HCT116 (cell line): Measurements from ENCODE around the gene DLG2. TPM values are rescaled to one million over a fixed set of nuclear protein-coding genes. Genes with fewer than 3 reads are reported as not detected.

Experiments
- ATAC-seq: fragments of 200-7000 bp; cut with Tn5 transposase; 2 replicates; pipeline ENCODE4 v1.9.1; 2020; ENCODE audit warnings: mild to moderate bottlenecking, moderate library complexity
- BruUV-seq: library from RNA; stranded (reverse); fragments of 400-500 nt; replicated peaks from 2 replicates; lab custom pipeline; 2021; lab: Mats Ljungman, UMichigan
- CTCF ChIA-PET: fragments of 300-600 bp; sonication (Branson Sonifier 250); formaldehyde crosslinking; loops from one replicate; lab custom pipeline; 2021; ENCODE audit warnings: antibody characterized with exemption; lab: Charles Lee
- POLR2A ChIA-PET: fragments of 300-600, 350-600 bp; sonication (Branson Sonifier 250); formaldehyde crosslinking; loops from one replicate; lab custom pipeline; 2021; ENCODE audit warnings: antibody characterized with exemption; lab: Charles Lee
- RAD21 ChIA-PET, 2 experiments: fragments of 300-600 bp; sonication (Branson Sonifier 250); formaldehyde crosslinking; loops; one replicate each; lab custom pipeline; 2023; ENCODE audit warnings: low total read pairs in 2 of 2; ENCODE audit not compliant: uncharacterized antibody in 2 of 2, unreplicated experiment in 2 of 2, low non-redundant PET in 1 of 2; lab: Charles Lee
- DNase-seq: peaks from one replicate; pipeline ENCODE4 v3.0.0-alpha.2; 2010; ENCODE audit warnings: low read depth, low spot score
- H2AFZ ChIP-seq: fragments of 200-600 bp; shearing (Covaris generic), sonication (generic); 2 replicates; pipeline ENCODE4 v1.6.1; 2017; ENCODE audit warnings: low read depth, mixed run types, mixed read lengths, antibody characterized with exemption, low read length; ENCODE audit not compliant: poor library complexity, severe bottlenecking
- H3K27ac ChIP-seq: 2 replicates; pipeline ENCODE4 v1.5.1; 2012; ENCODE audit warnings: low read depth, low read length
- H3K27me3 ChIP-seq: fragments of 200-600 bp; sonication (generic); 2 replicates; pipeline ENCODE4 v1.6.1; 2016; ENCODE audit warnings: mixed run types, low read length, mixed read lengths; ENCODE audit not compliant: insufficient read depth
- H3K36me3 ChIP-seq, 2 experiments: fragments of 200-500 bp in 1 of 2; fragments of 200-600 bp in 1 of 2; sonication (Bioruptor generic) in 1 of 2; sonication (generic) in 1 of 2; 2 replicates each; pipeline versions ENCODE4 v1.5.1 to v1.6.1; 2014 to 2016; ENCODE audit warnings: low read length in 2 of 2, inconsistent platforms in 1 of 2, mixed read lengths in 1 of 2, mixed run types in 1 of 2; ENCODE audit not compliant: insufficient read depth in 2 of 2, control insufficient read depth in 1 of 2
- H3K4me1 ChIP-seq, 2 experiments: fragments of 200-600 bp in 1 of 2; sonication (generic) in 1 of 2; 2 replicates each; pipeline versions ENCODE4 v1.5.1 to v1.6.1; 2012 to 2017; ENCODE audit warnings: low read length in 2 of 2, inconsistent platforms in 1 of 2, mild to moderate bottlenecking in 1 of 2, mixed read lengths in 1 of 2, mixed run types in 1 of 2, moderate library complexity in 1 of 2; ENCODE audit not compliant: insufficient read depth in 2 of 2, control insufficient read depth in 1 of 2
- H3K4me2 ChIP-seq: fragments of 200-600 bp; sonication (generic); 2 replicates; pipeline ENCODE4 v1.6.1; 2017; ENCODE audit warnings: mixed run types, low read length, mixed read lengths
- H3K4me3 ChIP-seq, 2 experiments: fragments of 200-600 bp in 1 of 2; sonication (generic) in 1 of 2; replicated peaks in 1 of 2; 2 replicates each; pipeline ENCODE4 v1.5.1; 2011 to 2016; ENCODE audit warnings: low read length in 2 of 2, control low read depth in 1 of 2, low read depth in 1 of 2, mild to moderate bottlenecking in 1 of 2, mixed read lengths in 1 of 2, mixed run types in 1 of 2
- H3K79me2 ChIP-seq: fragments of 200-600 bp; sonication (generic); 2 replicates; pipeline ENCODE4 v1.6.1; 2017; ENCODE audit warnings: mild to moderate bottlenecking, mixed run types, low read length, moderate library complexity, mixed read lengths; ENCODE audit not compliant: insufficient read depth
- H3K9ac ChIP-seq: fragments of 200-600 bp; sonication (generic); 2 replicates; pipeline ENCODE4 v1.6.1; 2016; ENCODE audit warnings: low read length, mixed read lengths
- H3K9me2 ChIP-seq: fragments of 200-600 bp; sonication (generic), shearing (Covaris generic); 2 replicates; pipeline ENCODE4 v1.6.1; 2017; ENCODE audit warnings: mixed run types, mild to moderate bottlenecking, moderate library complexity; ENCODE audit not compliant: insufficient read depth
- H3K9me3 ChIP-seq, 2 experiments: fragments of 200-500 bp in 1 of 2; fragments of 200-600 bp in 1 of 2; sonication (Bioruptor generic) in 1 of 2; sonication (generic) in 1 of 2; 2 replicates each; pipeline ENCODE4 v1.6.1; 2014 to 2017; ENCODE audit warnings: low read length in 2 of 2, mixed read lengths in 2 of 2, inconsistent platforms in 1 of 2, low read depth in 1 of 2, mild to moderate bottlenecking in 1 of 2, mixed run types in 1 of 2, moderate library complexity in 1 of 2; ENCODE audit not compliant: control insufficient read depth in 1 of 2, insufficient read depth in 1 of 2
- H4K20me1 ChIP-seq: fragments of 200-600 bp; sonication (generic), shearing (Covaris generic); 2 replicates; pipeline ENCODE4 v1.6.1; 2017; ENCODE audit warnings: mixed run types, mild to moderate bottlenecking, moderate library complexity; ENCODE audit not compliant: insufficient read depth
- CBX3 ChIP-seq: IDR thresholded peaks from 2 replicates; pipeline ENCODE4 v1.6.1; 2012; ENCODE audit warnings: low read depth
- CTCF ChIP-seq, 3 experiments: fragments of 200-600 bp in 1 of 3; sonication (generic) in 1 of 3; IDR thresholded peaks in 2 of 3; conservative IDR thresholded peaks in 1 of 3; 2 replicates each; pipeline ENCODE4 v1.5.1; 2012 to 2017; ENCODE audit warnings: low read depth in 2 of 3, low read length in 2 of 3, antibody characterized with exemption in 1 of 3, borderline replicate concordance in 1 of 3, control low read depth in 1 of 3, mild to moderate bottlenecking in 1 of 3, mixed read lengths in 1 of 3, mixed run types in 1 of 3, moderate library complexity in 1 of 3; ENCODE audit not compliant: insufficient read depth in 1 of 3
- EGR1 ChIP-seq: IDR thresholded peaks from 2 replicates; pipeline ENCODE4 v1.6.1; 2012; ENCODE audit warnings: low read depth
- ELF1 ChIP-seq: IDR thresholded peaks from 2 replicates; pipeline ENCODE4 v1.6.1; 2012; ENCODE audit warnings: low read depth, borderline replicate concordance
- EZH2phosphoT487 ChIP-seq: fragments of 200-600 bp; IDR thresholded peaks from 2 replicates; pipeline ENCODE4 v1.6.1; 2018; ENCODE audit warnings: antibody characterized with exemption, borderline replicate concordance
- JUND ChIP-seq: IDR thresholded peaks from 2 replicates; pipeline ENCODE4 v1.6.1; 2012
- MAX ChIP-seq: IDR thresholded peaks from 2 replicates; pipeline ENCODE4 v1.6.1; 2012
- POLR2A ChIP-seq: IDR thresholded peaks from 2 replicates; pipeline ENCODE4 v1.7.0; 2011; ENCODE audit warnings: borderline replicate concordance; ENCODE audit not compliant: insufficient read depth, insufficient read length; ENCODE audit errors: extremely low read depth
- RAD21 ChIP-seq: IDR thresholded peaks from 2 replicates; pipeline ENCODE4 v1.6.1; 2012; ENCODE audit warnings: low read depth, mild to moderate bottlenecking
- REST ChIP-seq: IDR thresholded peaks from 2 replicates; pipeline ENCODE4 v1.6.1; 2012; ENCODE audit warnings: low read depth
- SIN3A ChIP-seq: IDR thresholded peaks from 2 replicates; pipeline ENCODE4 v1.6.1; 2012; ENCODE audit warnings: low read depth
- SP1 ChIP-seq: IDR thresholded peaks from 2 replicates; pipeline ENCODE4 v1.6.1; 2012; ENCODE audit warnings: low read depth
- SRF ChIP-seq: IDR thresholded peaks from 2 replicates; pipeline ENCODE4 v1.6.1; 2012; ENCODE audit warnings: low read depth
- YY1 ChIP-seq: IDR thresholded peaks from 2 replicates; pipeline ENCODE4 v1.6.1; 2011; ENCODE audit warnings: low read length, low read depth, moderate library complexity, mild to moderate bottlenecking; ENCODE audit not compliant: insufficient replicate concordance; ENCODE audit errors: extremely low read depth
- ZNF274 ChIP-seq: fragments of 200-500 bp; sonication (Bioruptor generic); IDR thresholded peaks from 2 replicates; pipeline ENCODE4 v1.6.1; 2014; ENCODE audit warnings: mild to moderate bottlenecking, low read depth, low read length, inconsistent platforms
- intact Hi-C: fragments of 100-400 bp; cut with micrococcal nuclease; formaldehyde crosslinking; loops from 2 replicates; pipeline ENCODE4 v1.10.0; 2022
- total RNA-seq: library from RNA; stranded (reverse); gene quantifications from one replicate; pipeline ENCODE4 v1.2.1, GENCODE V29; 2021; ENCODE audit not compliant: unreplicated experiment

DLG2 gene
- total RNA-seq, 1 experiment from 2014 or later = 2.4 TPM

GRCh38 chr11:83836065-83836464 lies 1791.1 kb downstream of the DLG2 start (continued):
- no peak for TF ChIP-seq POLR2A
- TF ChIP-seq, all 23 proteins: peak for 0

GRCh38 chr11:83835423-83835822 lies 1791.7 kb downstream of the DLG2 start:
- no peaks in the 10 kb centered on the region for H3K36me3 ChIP-seq
- RAD21 ChIA-PET = no interaction called here
- DNase-seq (no peak), ATAC-seq (no peak)
- CTCF ChIA-PET = interaction anchor here (2.9 kb wide), 1 partner anchor 689 kb away, joined by 23 read pairs; no protein-coding TSS in a partner anchor
- H3K4me2 ChIP-seq = no peak overlapping the region
- H3K9ac ChIP-seq = no peak overlapping the region
- no peaks in the 10 kb centered on the region for H3K9me3 ChIP-seq
- no peak overlapping the region for H2AFZ ChIP-seq
- H3K27ac ChIP-seq = no peak overlapping the region
- H3K4me1 ChIP-seq = no peaks in the 10 kb centered on the region
- intact Hi-C loops = loop anchor here (5.0 kb wide), 2 partner anchors 427 to 1757 kb away; no protein-coding TSS in a partner anchor
- no peak overlapping the region for H3K4me3 ChIP-seq
- H4K20me1 ChIP-seq = no peaks in the 10 kb centered on the region
- TF ChIP-seq RAD21 (no peak), SP1 (no peak), SRF (no peak), JUND (no peak), CBX3 (no peak), EZH2phosphoT487 (no peak), ZNF274 (no peak), ELF1 (no peak), REST (no peak), MAX (no peak), CTCF (IDR thresholded peaks at IDR 0.05 in 2 of 3, conservative IDR thresholded peaks at IDR 0.05 in 1 of 3; ENCODE audit: borderline replicate concordance in 1 of 3, insufficient read depth in 1 of 3, low read depth in 2 of 3, low read length in 2 of 3) (no peak), SIN3A (no peak), YY1 (no peak), EGR1 (no peak)
- POLR2A ChIA-PET = no interaction called here
- H3K79me2 ChIP-seq = no peaks in the 10 kb centered on the region
- BruUV-seq = no TSS peak
- H3K9me2 ChIP-seq = no peaks in the 10 kb centered on the region
- H3K27me3 ChIP-seq = no peaks in the 10 kb centered on the region; the same call in 1 of the 2 replicates
